Neural progenitor cell (in vitro differentiated cells): ENCODE data around the gene ADSS1. TPM values are rescaled to one million over a fixed set of nuclear protein-coding genes. Genes with fewer than 3 reads are reported as not detected.

Source experiments
- DNase-seq: peaks from one replicate; pipeline ENCODE4 v3.0.0-alpha.2; 2016; ENCODE audit warnings: low spot score
- H2AFZ ChIP-seq: fragments of 200-600 bp; sonication (generic); replicated peaks from 2 replicates; pipeline ENCODE4 v1.6.1; 2016; ENCODE audit warnings: antibody characterized with exemption
- H3F3A ChIP-seq: fragments of 200-600 bp; sonication (generic); 2 replicates; pipeline ENCODE4 v1.6.1; 2016; ENCODE audit warnings: antibody characterized with exemption, low read depth
- H3K27ac ChIP-seq: fragments of 200-600 bp; sonication (generic); 2 replicates; pipeline ENCODE4 v1.5.1; 2016; ENCODE audit warnings: mild to moderate bottlenecking
- H3K27me3 ChIP-seq: fragments of 200-600 bp; sonication (generic); 2 replicates; pipeline ENCODE4 v1.6.1; 2016; ENCODE audit warnings: mild to moderate bottlenecking, moderate library complexity
- H3K36me3 ChIP-seq: fragments of 200-600 bp; sonication (generic); 2 replicates; pipeline ENCODE4 v1.5.1; 2016
- H3K4me1 ChIP-seq: fragments of 200-600 bp; sonication (generic); 2 replicates; pipeline ENCODE4 v1.6.1; 2016; ENCODE audit warnings: mixed run types
- H3K4me2 ChIP-seq: fragments of 200-600 bp; sonication (generic); 2 replicates; pipeline ENCODE4 v1.6.1; 2016
- H3K4me3 ChIP-seq: fragments of 200-600 bp; sonication (generic); 2 replicates; pipeline ENCODE4 v1.5.1; 2016
- H3K79me2 ChIP-seq: fragments of 200-600 bp; sonication (generic); 2 replicates; pipeline ENCODE4 v1.6.1; 2016; ENCODE audit warnings: low read depth
- H3K9ac ChIP-seq: fragments of 200-600 bp; sonication (generic); 2 replicates; pipeline ENCODE4 v1.6.1; 2016
- H3K9me3 ChIP-seq: fragments of 200-600 bp; sonication (generic); 2 replicates; pipeline ENCODE4 v1.5.1; 2016; ENCODE audit warnings: low read depth
- H4K20me1 ChIP-seq: fragments of 200-600 bp; sonication (generic); 2 replicates; pipeline ENCODE4 v1.6.1; 2016; ENCODE audit warnings: low read depth
- H3K27ac Mint-ChIP-seq: 3 replicates; pipeline ENCODE4 v1.8.0; 2021; ENCODE audit warnings: mixed read lengths
- H3K27me3 Mint-ChIP-seq: 2 replicates; pipeline ENCODE4 v1.8.0; 2022; ENCODE audit warnings: low read depth, mild to moderate bottlenecking, inconsistent platforms, moderate library complexity, mixed read lengths; ENCODE audit not compliant: insufficient read depth
- H3K36me3 Mint-ChIP-seq: 3 replicates; pipeline ENCODE4 v1.8.0; 2021; ENCODE audit warnings: mixed read lengths
- H3K4me1 Mint-ChIP-seq: 3 replicates; pipeline ENCODE4 v1.8.0; 2021; ENCODE audit warnings: mixed read lengths
- H3K4me3 Mint-ChIP-seq: 3 replicates; pipeline ENCODE4 v1.8.0; 2021; ENCODE audit warnings: mild to moderate bottlenecking, moderate library complexity, mixed read lengths
- H3K9me3 Mint-ChIP-seq: 3 replicates; pipeline ENCODE4 v1.8.0; 2020; ENCODE audit warnings: mixed read lengths
- CTCF ChIP-seq: fragments of 200-600 bp; sonication (generic); IDR thresholded peaks from 2 replicates; pipeline ENCODE4 v1.5.1; 2017; ENCODE audit warnings: antibody characterized with exemption, mild to moderate bottlenecking
- EZH2 ChIP-seq: fragments of 200-600 bp; sonication (generic); IDR thresholded peaks from 2 replicates; pipeline ENCODE4 v1.6.1; 2017; ENCODE audit warnings: antibody characterized with exemption, mild to moderate bottlenecking, moderate library complexity
- EZH2phosphoT487 ChIP-seq: fragments of 200-600 bp; sonication (generic); IDR thresholded peaks from 2 replicates; pipeline ENCODE4 v1.6.1; 2017; ENCODE audit warnings: antibody characterized with exemption
- total RNA-seq: library from RNA; depleted of rRNA; stranded (reverse); fragments of >200 nt; gene quantifications from 2 replicates; pipeline ENCODE4 v1.2.3, GENCODE V29; 2015; ENCODE audit warnings: low replicate concordance

The ADSS1 gene
- total RNA-seq, 1 donor from 2014 or later: 26.4 TPM

- no peak overlapping the region for H3K27ac Mint-ChIP-seq
- H3K4me1 Mint-ChIP-seq: peaks cover 17% of the 10 kb centered on the region
- no peak for DNase-seq
- H3K36me3 Mint-ChIP-seq: no peaks in the 10 kb centered on the region
- TF ChIP-seq CTCF (no peak), EZH2 (no peak), EZH2phosphoT487 (no peak)
- H3K27me3 Mint-ChIP-seq: peaks cover 5% of the 10 kb centered on the region
- H3K27ac ChIP-seq: no peak overlapping the region
- no peaks in the 10 kb centered on the region for H3F3A ChIP-seq
- H3K79me2 ChIP-seq: no peaks in the 10 kb centered on the region
- no peaks in the 10 kb centered on the region for H3K36me3 ChIP-seq
- H4K20me1 ChIP-seq: peaks cover 2% of the 10 kb centered on the region
- H3K9ac ChIP-seq: no peak overlapping the region
- no peaks in the 10 kb centered on the region for H3K27me3 ChIP-seq
- H3K9me3 ChIP-seq: no peaks in the 10 kb centered on the region
- no peak overlapping the region for H3K4me2 ChIP-seq
- peak overlapping the region; percentile 59 for H3K4me3 Mint-ChIP-seq
- H2AFZ ChIP-seq: no peak overlapping the region
- no peak overlapping the region for H3K4me3 ChIP-seq
- H3K9me3 Mint-ChIP-seq: no peaks in the 10 kb centered on the region
- peaks cover 13% of the 10 kb centered on the region for H3K4me1 ChIP-seq
These were observed 2.3 kb upstream of the ADSS1 start for GRCh38 chr14:104721505-104722431.

DNA sequence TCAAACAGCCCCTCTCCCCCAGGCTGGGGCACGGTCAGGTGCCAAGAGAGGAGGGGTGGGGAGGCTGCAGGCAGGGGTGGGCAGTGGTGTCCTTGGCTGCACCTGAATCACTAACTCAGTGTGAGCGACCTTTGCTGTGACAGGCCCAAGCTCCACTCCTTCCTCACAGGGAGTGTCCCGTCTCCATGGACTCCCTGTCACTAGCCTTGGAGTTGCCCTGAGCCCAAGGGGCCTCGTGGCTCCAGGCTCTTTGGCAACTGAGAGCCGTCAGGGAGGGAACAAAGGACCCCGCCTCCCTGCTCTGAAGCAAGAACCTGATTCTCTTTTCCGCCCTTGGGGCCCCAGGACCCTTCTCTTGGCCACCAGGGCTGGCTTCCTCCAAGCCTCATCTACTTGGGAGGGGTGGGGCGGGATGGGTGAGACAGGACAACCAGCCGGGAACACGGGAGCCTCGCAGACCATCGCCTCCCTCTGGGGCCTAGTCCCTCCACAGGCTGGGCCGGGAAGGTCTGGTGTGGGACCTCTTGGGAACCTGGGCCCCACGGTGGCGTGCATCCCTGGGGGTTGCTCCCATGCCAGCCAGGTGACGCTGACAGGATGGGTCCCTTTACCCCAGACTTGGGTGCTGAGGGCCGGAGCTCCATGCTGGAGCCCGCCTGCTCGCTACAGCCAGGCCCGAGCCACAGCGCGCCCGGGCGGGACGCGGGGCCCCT, 935 bp upstream of the ADSS1 start:
- Mint-ChIP-seq H3K4me1 (peaks cover 12% of the 10 kb centered on the region), H3K36me3 (no peaks in the 10 kb centered on the region), H3K27me3 (peaks cover 5% of the 10 kb centered on the region), H3K4me3 (peak overlapping the region; percentile 35), H3K27ac (no peak overlapping the region), H3K9me3 (no peaks in the 10 kb centered on the region)
- H3K79me2 ChIP-seq: no peaks in the 10 kb centered on the region
- no peaks in the 10 kb centered on the region for H3K36me3 ChIP-seq
- DNase-seq: no peak
- no peak for TF ChIP-seq CTCF
- no peak for TF ChIP-seq EZH2phosphoT487
- TF ChIP-seq EZH2: no peak
- no peaks in the 10 kb centered on the region for H3K27me3 ChIP-seq
- H2AFZ ChIP-seq: no peak overlapping the region
- H3K4me2 ChIP-seq: peak overlapping the region; percentile 97
- H3K27ac ChIP-seq: no peak overlapping the region
- H3F3A ChIP-seq: no peaks in the 10 kb centered on the region
- H3K9ac ChIP-seq: no peak overlapping the region
- peak overlapping the region; percentile 86 for H3K4me3 ChIP-seq
- H3K9me3 ChIP-seq: no peaks in the 10 kb centered on the region
- peaks cover 2% of the 10 kb centered on the region for H4K20me1 ChIP-seq
- peaks cover 13% of the 10 kb centered on the region for H3K4me1 ChIP-seq

DNA sequence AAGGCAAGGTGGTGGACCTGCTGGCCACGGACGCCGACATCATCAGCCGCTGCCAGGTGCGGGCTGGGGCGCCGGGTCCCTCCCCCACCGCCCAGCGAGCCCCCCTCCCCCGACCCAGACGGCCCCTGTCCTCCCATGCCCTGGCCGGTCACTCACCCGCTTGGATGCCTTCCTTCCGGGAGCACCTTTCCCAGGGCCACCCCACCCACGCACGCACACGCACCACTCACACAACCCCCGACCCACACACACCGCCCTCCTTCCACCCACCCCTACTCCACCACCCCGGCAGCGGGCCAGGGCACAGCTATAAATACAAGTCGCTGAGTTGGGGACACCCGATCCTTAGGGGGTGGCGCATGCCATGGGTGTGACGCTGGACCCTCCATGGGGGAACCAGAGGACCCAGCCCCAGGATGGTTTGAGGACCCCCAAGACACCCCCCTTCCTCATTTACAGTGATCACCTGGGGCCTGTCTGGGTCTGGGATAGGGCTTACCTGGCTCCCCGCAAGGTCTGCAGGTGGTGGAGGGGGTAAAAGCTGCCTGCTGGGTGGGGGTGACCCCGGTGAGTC, 465 bp downstream of the ADSS1 start:
- Histone ChIP-seq H3K4me2 (peak overlapping the region; percentile 97), H3K79me2 (no peaks in the 10 kb centered on the region), H3K4me3 (peak overlapping the region; percentile 86), H3K9me3 (no peaks in the 10 kb centered on the region), H3F3A (no peaks in the 10 kb centered on the region), H3K9ac (no peak overlapping the region), H3K36me3 (no peaks in the 10 kb centered on the region), H2AFZ (peak overlapping the region; percentile 66), H4K20me1 (peaks cover 2% of the 10 kb centered on the region), H3K27me3 (no peaks in the 10 kb centered on the region), H3K27ac (no peak overlapping the region), H3K4me1 (peaks cover 13% of the 10 kb centered on the region)
- H3K4me3 Mint-ChIP-seq: peak overlapping the region; percentile 78
- TF ChIP-seq EZH2phosphoT487 (no peak), EZH2 (no peak), CTCF (no peak)
- no peak overlapping the region for H3K27ac Mint-ChIP-seq
- peaks cover 14% of the 10 kb centered on the region for H3K4me1 Mint-ChIP-seq
- no peaks in the 10 kb centered on the region for H3K36me3 Mint-ChIP-seq
- H3K27me3 Mint-ChIP-seq: peaks cover 5% of the 10 kb centered on the region
- no peak for DNase-seq
- peaks cover 2% of the 10 kb centered on the region for H3K9me3 Mint-ChIP-seq
